ENCODE results near the gene SLC9A8. TPM values are rescaled to one million over a fixed set of nuclear protein-coding genes. Genes with fewer than 3 reads are reported as not detected.

SLC9A8 gene
- total RNA-seq, 1 experiment from 2014 or later: 7.5 TPM

- no peak overlapping the region for H3K4me3 Mint-ChIP-seq
- no peak overlapping the region for H3K18ac ChIP-seq (ENCODE audit: insufficient read length, low read depth, low read length)
- H2BK15ac ChIP-seq (ENCODE audit: low read depth, low read length): no peak overlapping the region
- H3K27me3 Mint-ChIP-seq (ENCODE audit: low read depth): no peaks in the 10 kb centered on the region
- no peaks in the 10 kb centered on the region for H3K36me3 Mint-ChIP-seq (ENCODE audit: insufficient read depth in 1 of 3, low read depth in 3 of 3)
- no CpG with 5 or more reads among the region's 1 CpG for WGBS (ENCODE audit: extremely low coverage, insufficient read length, low lambda C conversion rate)
- no peak for DNase-seq
- H3K79me1 ChIP-seq (ENCODE audit: insufficient read depth, low read depth, low read length, poor library complexity, severe bottlenecking): no peaks in the 10 kb centered on the region
- H3T11ph ChIP-seq (ENCODE audit: low read length): no peak overlapping the region
- H2AFZ ChIP-seq (ENCODE audit: low read length): no peak overlapping the region
- no peak overlapping the region for H3K27ac ChIP-seq (ENCODE audit: insufficient read length, low read depth, low read length)
- no peaks in the 10 kb centered on the region for H3K27me3 ChIP-seq (ENCODE audit: insufficient read depth, low read length)
- H2BK5ac ChIP-seq (ENCODE audit: insufficient read length, low read length): no peak overlapping the region
- no peak overlapping the region for H3K4me2 ChIP-seq (ENCODE audit: insufficient read depth, insufficient read length, low read length)
- H3K27ac Mint-ChIP-seq: no peak overlapping the region
- H3K4me1 ChIP-seq (ENCODE audit: insufficient read depth, low read length): no peaks in the 10 kb centered on the region
- no peak overlapping the region for H2BK12ac ChIP-seq (ENCODE audit: insufficient read length, low read depth, low read length)
- H3K4ac ChIP-seq (ENCODE audit: low read depth, low read length): no peak overlapping the region
- no peak overlapping the region for H4K91ac ChIP-seq (ENCODE audit: insufficient read length, low read depth, low read length)
- no peak overlapping the region for H3K56ac ChIP-seq (ENCODE audit: insufficient read length, low read depth, low read length)
- H3K9me3 ChIP-seq (ENCODE audit: control insufficient read depth, low read depth, low read length): no peaks in the 10 kb centered on the region
- H4K5ac ChIP-seq (ENCODE audit: insufficient read length, low read depth, low read length): no peak overlapping the region
- no peak overlapping the region for H2AK5ac ChIP-seq (ENCODE audit: insufficient read length, low read length)
- no peak overlapping the region for H3K14ac ChIP-seq (ENCODE audit: insufficient read depth, low read length)
- H3K23ac ChIP-seq (ENCODE audit: insufficient read length, low read depth, low read length): no peak overlapping the region
- no peak overlapping the region for H4K8ac ChIP-seq (replicated peaks; ENCODE audit: insufficient read length, low read depth, low read length)
- H4K20me1 ChIP-seq (ENCODE audit: control insufficient read depth, insufficient read depth, insufficient read length): no peaks in the 10 kb centered on the region
- H3K9ac ChIP-seq (ENCODE audit: extremely low read depth, insufficient read length, low read length): no peak overlapping the region
- H3K23me2 ChIP-seq (ENCODE audit: insufficient read length, low read depth, low read length, poor library complexity, severe bottlenecking): no peaks in the 10 kb centered on the region
- no peaks in the 10 kb centered on the region for H3K4me1 Mint-ChIP-seq
- H3K9me3 Mint-ChIP-seq: no peaks in the 10 kb centered on the region
- H3K79me2 ChIP-seq (ENCODE audit: insufficient read depth, low read length): no peaks in the 10 kb centered on the region
- no peak for TF ChIP-seq CTCF (conservative IDR thresholded peaks at IDR 0.05)
- no peak overlapping the region for H2BK20ac ChIP-seq (ENCODE audit: low read depth, low read length, poor library complexity, severe bottlenecking)
- H2BK120ac ChIP-seq (ENCODE audit: low read depth, low read length, poor library complexity, severe bottlenecking): no peak overlapping the region
These were observed 9.2 kb upstream of the SLC9A8 start for GRCh38 chr20:49803418-49803817.

Measured in H9 (cell line).